Muscle of leg (tissue), 16 donors: ENCODE data around the gene TRIM67. TPM values are rescaled to one million over a fixed set of nuclear protein-coding genes. Genes with fewer than 3 reads are reported as not detected.
"Not testable (repeated sequence)": the region's sequence is repeated elsewhere in the genome, so short reads cannot be mapped to it uniquely, and the experiment has no call there.

Source experiments
- DNase-seq: peaks from one replicate; pipeline ENCODE4 v3.0.0; 2013
- H3K27ac ChIP-seq: one replicate; pipeline ENCODE4 v1.5.1; 2013; ENCODE audit warnings: mild to moderate bottlenecking, low read length, control low read depth
- H3K27me3 ChIP-seq: one replicate; pipeline ENCODE4 v1.6.1; 2013; ENCODE audit warnings: low read length; ENCODE audit not compliant: control insufficient read depth, insufficient read depth
- H3K36me3 ChIP-seq: one replicate; pipeline ENCODE4 v1.6.1; 2013; ENCODE audit warnings: low read length; ENCODE audit not compliant: control insufficient read depth, insufficient read depth
- H3K4me1 ChIP-seq: one replicate; pipeline ENCODE4 v1.6.1; 2013; ENCODE audit warnings: low read length; ENCODE audit not compliant: control insufficient read depth, insufficient read depth
- H3K4me3 ChIP-seq: one replicate; pipeline ENCODE4 v1.5.1; 2013; ENCODE audit warnings: low read length, control low read depth
- H3K9me3 ChIP-seq: replicated peaks from 2 replicates; pipeline ENCODE4 v1.6.1; 2013; ENCODE audit warnings: low read depth, low read length; ENCODE audit not compliant: control insufficient read depth
- WGBS: methylation state at CpG from one replicate; pipeline ENCODE4 v1.1.5; 2013; ENCODE audit warnings: missing lambda C conversion rate; ENCODE audit not compliant: insufficient coverage; 5-methylcytosine and 5-hydroxymethylcytosine counted together
- long read RNA-seq, 11 donors: transcript quantifications; one replicate each; lab custom pipeline, GENCODE V29; 2026
- polyA plus RNA-seq, 8 donors: library from polyadenylated mRNA; unstranded; fragments of 120-200 nt; gene quantifications; one replicate each; pipeline versions ENCODE4 v1.2.1 to v1.2.3, GENCODE V29; 2013; ENCODE audit warnings: inconsistent platforms in 1 of 8, low replicate concordance in 1 of 8; ENCODE audit not compliant: insufficient read length in 8 of 8, insufficient read depth in 1 of 8
- total RNA-seq: library from RNA; stranded (reverse); fragments of 120-200 nt; gene quantifications from one replicate; pipeline ENCODE4 v1.2.4, GENCODE V29; 2013

The TRIM67 gene
- total RNA-seq, result 0.04 TPM
- under 1 TPM; 0.04 to 0.13 (median 0.07) TPM for polyA plus RNA-seq
- long read RNA-seq, donor 1, result 0 reads
- long read RNA-seq, donor 2, result 0 reads
- long read RNA-seq, donor 3, result 0 reads
- long read RNA-seq, donor 4, result 0 reads
- long read RNA-seq, donor 5, result 0 reads
- long read RNA-seq, donor 6, result 0 reads
- long read RNA-seq, donor 7, result 0 reads
- long read RNA-seq, donor 8, result 0 reads
- long read RNA-seq, donor 9, result 0 reads
- long read RNA-seq, donor 10, result 0 reads
- long read RNA-seq, donor 11, result 0 reads

GRCh38 chr1:231161667-231162296, at the start of gene TRIM67:
TRIM67 (plus strand) TSS chr1:231162058; CDS start chr1:231162970, 912 bp downstream.
- Histone ChIP-seq H3K4me3 (peak within 1 kb of the TSS; percentile 29), H3K27me3 (peaks cover 54% of the 10 kb centered on the region), H3K9me3 (no peaks in the 10 kb centered on the region), H3K27ac (no peak within 1 kb of the TSS), H3K4me1 (peaks cover 18% of the 10 kb centered on the region), H3K36me3 (no peaks in the 10 kb centered on the region)
- WGBS, result under 1% methylated on average over 27 of the region's 42 CpGs
- peak; percentile 39 for DNase-seq

GRCh38 chr1:231116738-231117137, 45.1 kb upstream of the TRIM67 start:
- DNase-seq, result no peak
- no peak overlapping the region for H3K27ac ChIP-seq
- peaks cover 2% of the 10 kb centered on the region for H3K27me3 ChIP-seq
- WGBS, result no CpG with 5 or more reads among the region's 1 CpG
- no peaks in the 10 kb centered on the region for H3K9me3 ChIP-seq
- H3K36me3 ChIP-seq, result no peaks in the 10 kb centered on the region
- H3K4me1 ChIP-seq, result no peaks in the 10 kb centered on the region
- H3K4me3 ChIP-seq, result no peak overlapping the region

DNA sequence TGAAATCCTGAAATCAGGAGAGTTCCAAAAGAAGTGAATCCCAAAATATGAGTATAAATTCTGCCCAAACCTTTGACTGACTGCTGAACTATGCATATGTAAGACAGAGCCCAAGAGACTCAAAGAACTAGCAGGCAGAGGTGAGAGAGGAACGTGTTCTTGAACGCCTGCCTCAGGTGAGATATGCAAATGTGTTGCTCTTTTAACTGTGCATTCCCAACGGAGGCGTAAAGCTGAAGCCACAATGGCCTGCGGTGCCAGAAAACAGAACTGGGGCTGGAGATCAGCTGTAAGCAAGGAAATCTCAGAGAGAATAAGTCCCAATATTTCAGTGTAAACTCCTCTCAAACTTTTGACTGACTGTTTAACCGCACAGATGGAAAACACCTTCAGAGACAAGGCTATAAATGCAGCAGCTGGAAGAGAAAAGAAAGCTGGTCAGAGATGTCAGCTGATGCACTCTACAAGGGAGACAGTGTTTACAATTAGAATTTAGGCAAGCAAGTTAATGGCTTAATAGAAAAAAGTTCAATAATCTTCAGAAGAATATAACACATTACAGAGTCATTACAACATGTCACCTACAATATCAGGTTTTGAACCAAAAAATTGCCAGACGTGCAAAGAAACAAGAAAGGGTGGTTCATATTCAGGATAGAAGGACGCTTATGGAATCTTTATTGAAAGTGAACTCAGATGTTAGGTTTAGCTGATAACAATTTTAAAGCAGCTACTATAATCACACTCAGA, 43.0 kb upstream of the TRIM67 start:
- Histone ChIP-seq H3K9me3 (no peaks in the 10 kb centered on the region), H3K4me1 (no peaks in the 10 kb centered on the region), H3K27me3 (peaks cover 2% of the 10 kb centered on the region), H3K4me3 (no peak overlapping the region), H3K27ac (no peak overlapping the region), H3K36me3 (no peaks in the 10 kb centered on the region)
- no peak for DNase-seq
- WGBS, result 21% methylated on average over 5 of the region's 8 CpGs

DNA sequence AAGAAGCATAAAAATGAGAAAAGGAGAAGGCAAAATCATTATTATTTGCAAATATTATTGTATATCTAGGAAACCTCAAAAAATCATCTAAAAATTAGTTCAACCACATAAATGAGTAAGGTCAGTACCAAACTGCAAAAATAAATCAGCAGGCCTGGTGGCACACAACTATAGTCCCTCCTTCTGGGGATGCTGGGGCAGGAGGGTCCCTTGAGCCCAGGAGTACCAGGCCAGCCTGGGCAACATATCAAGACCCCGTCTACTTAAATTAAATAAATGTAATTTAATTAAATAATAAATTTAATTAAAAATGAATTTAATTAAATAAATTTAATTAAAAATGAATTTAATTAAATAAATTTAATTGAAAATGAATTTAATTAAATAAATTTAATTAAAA, 40.3 kb upstream of the TRIM67 start:
- Histone ChIP-seq H3K27ac (no peak overlapping the region), H3K27me3 (peaks cover 5% of the 10 kb centered on the region), H3K9me3 (no peaks in the 10 kb centered on the region), H3K4me1 (no peaks in the 10 kb centered on the region), H3K4me3 (no peak overlapping the region), H3K36me3 (no peaks in the 10 kb centered on the region)
- WGBS, result no CpG with 5 or more reads among the region's 1 CpG
- peak; percentile 29 for DNase-seq

DNA sequence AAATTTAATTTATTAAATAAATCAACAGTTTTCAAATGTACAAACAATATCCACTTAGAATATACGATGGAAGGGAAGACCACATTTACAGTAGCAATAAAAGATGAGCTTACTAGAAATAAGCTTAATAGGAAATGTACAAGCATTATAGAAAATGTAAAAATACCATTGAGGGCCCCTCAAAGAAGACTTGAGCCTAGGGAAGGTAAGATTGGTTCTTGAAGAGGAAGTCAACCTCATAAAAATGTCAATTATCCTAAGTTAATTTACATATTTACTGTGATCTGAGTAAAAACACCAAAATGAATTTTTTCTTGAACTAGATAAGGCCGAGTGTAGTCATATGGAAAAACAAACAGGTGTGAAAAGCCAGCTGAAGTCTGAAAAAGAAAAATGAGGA, 39.7 kb upstream of the TRIM67 start:
- WGBS, result no CpG with 5 or more reads among the region's 2 CpGs
- Histone ChIP-seq H3K9me3 (no peaks in the 10 kb centered on the region), H3K4me1 (no peaks in the 10 kb centered on the region), H3K27ac (no peak overlapping the region), H3K27me3 (peaks cover 5% of the 10 kb centered on the region), H3K4me3 (no peak overlapping the region), H3K36me3 (no peaks in the 10 kb centered on the region)
- DNase-seq, result no peak

- Histone ChIP-seq H3K36me3 (no peaks in the 10 kb centered on the region), H3K27ac (no peak overlapping the region), H3K27me3 (peaks cover 3% of the 10 kb centered on the region), H3K9me3 (no peaks in the 10 kb centered on the region), H3K4me3 (no peak overlapping the region), H3K4me1 (no peaks in the 10 kb centered on the region)
- DNase-seq, result no peak
- 84% methylated on average over 12 of the region's 14 CpGs for WGBS
Measured at GRCh38 chr1:231124746-231125145, 37.1 kb upstream of the TRIM67 start.

DNA sequence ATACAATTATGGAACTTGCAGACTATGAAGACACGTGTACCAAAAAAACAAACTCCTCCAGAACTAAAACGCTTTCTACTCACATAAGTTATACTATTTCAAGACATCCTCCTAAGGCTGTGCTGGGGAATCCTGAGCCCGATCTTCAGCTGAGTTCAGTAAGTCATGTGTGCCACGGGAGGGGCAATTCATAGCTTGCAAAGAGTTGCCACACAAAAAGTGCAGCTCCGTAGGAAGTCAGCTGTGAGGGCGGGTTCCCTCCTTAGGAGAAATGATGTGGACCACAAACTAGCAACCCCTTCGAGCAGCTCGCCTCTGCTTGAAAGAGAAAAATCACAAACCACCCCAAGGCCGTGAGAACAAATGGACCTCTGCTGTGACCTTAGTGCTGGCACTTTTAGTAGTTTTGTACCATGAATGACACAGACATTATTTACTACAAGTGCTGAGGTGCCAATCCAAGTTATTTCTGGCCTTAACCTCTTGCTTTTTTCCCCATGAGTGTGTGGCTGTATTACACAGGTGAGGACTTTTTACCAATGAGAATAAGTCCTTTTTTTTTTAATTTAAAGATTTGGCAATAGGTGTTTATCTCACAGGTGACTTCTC, 35.8 kb upstream of the TRIM67 start:
- no peak overlapping the region for H3K27ac ChIP-seq
- no peaks in the 10 kb centered on the region for H3K9me3 ChIP-seq
- WGBS, result 60% methylated on average over 1 of the region's 9 CpGs
- no peaks in the 10 kb centered on the region for H3K4me1 ChIP-seq
- H3K36me3 ChIP-seq, result no peaks in the 10 kb centered on the region
- H3K4me3 ChIP-seq, result no peak overlapping the region
- peaks cover 3% of the 10 kb centered on the region for H3K27me3 ChIP-seq
- DNase-seq, result no peak

GRCh38 chr1:231127106-231127505, 34.8 kb upstream of the TRIM67 start:
- H3K4me1 ChIP-seq, DNase-seq, H3K36me3 ChIP-seq, H3K27me3 ChIP-seq, H3K4me3 ChIP-seq, H3K27ac ChIP-seq, H3K9me3 ChIP-seq: not testable (repeated sequence)
- 92% methylated on average over 2 of the region's 6 CpGs for WGBS

DNA sequence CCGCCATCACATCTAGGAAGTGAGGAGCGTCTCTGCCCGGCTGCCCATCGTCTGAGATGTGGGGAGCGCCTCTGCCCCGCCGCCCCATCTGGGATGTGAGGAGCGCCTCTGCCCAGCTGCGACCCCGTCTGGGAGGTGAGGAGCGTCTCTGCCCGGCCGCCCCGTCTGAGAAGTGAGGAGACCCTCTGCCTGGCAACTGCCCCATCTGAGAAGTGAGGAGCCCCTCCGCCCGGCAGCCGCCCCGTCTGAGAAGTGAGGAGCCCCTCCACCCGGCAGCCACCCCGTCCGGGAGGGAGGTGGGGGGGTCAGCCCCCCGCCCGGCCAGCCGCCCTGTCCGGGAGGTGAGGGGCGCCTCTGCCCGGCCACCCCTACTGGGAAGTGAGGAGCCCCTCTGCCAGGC, 33.4 kb upstream of the TRIM67 start:
- H3K4me1 ChIP-seq, H3K4me3 ChIP-seq, H3K9me3 ChIP-seq, H3K27me3 ChIP-seq, H3K27ac ChIP-seq, DNase-seq, H3K36me3 ChIP-seq: not testable (repeated sequence)
- 85% methylated on average over 5 of the region's 27 CpGs for WGBS

DNA sequence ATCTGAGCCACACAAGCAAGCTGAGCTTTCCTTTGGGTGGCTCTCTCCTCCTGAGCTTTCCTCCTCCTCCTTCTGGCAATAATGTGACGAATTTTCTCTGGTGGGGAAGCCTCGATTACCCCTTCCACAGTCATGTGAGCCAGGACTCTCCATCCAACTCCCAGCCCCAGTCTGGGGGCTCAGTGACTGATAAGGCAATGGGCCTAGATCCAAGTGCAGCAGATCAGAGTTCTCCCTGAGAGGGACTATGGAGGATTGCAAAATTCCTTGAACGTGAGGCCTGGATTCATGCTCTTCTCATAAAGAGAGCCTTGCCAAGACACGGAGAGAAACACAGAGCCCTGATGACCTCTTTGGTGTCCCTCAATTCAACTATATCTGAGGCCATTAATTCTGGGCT, 31.3 kb upstream of the TRIM67 start:
- H3K27me3 ChIP-seq, result peaks cover 3% of the 10 kb centered on the region
- no peak overlapping the region for H3K4me3 ChIP-seq
- H3K36me3 ChIP-seq, result no peaks in the 10 kb centered on the region
- DNase-seq, result no peak
- no peak overlapping the region for H3K27ac ChIP-seq
- WGBS, result 17% methylated on average over 1 of the region's 4 CpGs
- no peaks in the 10 kb centered on the region for H3K9me3 ChIP-seq
- H3K4me1 ChIP-seq, result no peaks in the 10 kb centered on the region
